Measurements from ENCODE around the gene CDK9.

CDK9 gene

GRCh38 chr9:127742435-127743088 is 43.3 kb upstream of the CDK9 start:
- no peak overlapping the region for H3K9ac ChIP-seq (ENCODE audit: low read length)
- no peak for TF ChIP-seq EZH2phosphoT487 (IDR thresholded peaks at IDR 0.05; ENCODE audit: low read depth)
- TF ChIP-seq, protein P1, sequence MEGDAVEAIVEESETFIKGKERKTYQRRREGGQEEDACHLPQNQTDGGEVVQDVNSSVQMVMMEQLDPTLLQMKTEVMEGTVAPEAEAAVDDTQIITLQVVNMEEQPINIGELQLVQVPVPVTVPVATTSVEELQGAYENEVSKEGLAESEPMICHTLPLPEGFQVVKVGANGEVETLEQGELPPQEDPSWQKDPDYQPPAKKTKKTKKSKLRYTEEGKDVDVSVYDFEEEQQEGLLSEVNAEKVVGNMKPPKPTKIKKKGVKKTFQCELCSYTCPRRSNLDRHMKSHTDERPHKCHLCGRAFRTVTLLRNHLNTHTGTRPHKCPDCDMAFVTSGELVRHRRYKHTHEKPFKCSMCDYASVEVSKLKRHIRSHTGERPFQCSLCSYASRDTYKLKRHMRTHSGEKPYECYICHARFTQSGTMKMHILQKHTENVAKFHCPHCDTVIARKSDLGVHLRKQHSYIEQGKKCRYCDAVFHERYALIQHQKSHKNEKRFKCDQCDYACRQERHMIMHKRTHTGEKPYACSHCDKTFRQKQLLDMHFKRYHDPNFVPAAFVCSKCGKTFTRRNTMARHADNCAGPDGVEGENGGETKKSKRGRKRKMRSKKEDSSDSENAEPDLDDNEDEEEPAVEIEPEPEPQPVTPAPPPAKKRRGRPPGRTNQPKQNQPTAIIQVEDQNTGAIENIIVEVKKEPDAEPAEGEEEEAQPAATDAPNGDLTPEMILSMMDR (IDR thresholded peaks at IDR 0.05; ENCODE audit: low read depth, low read length) = no peak
- no peak overlapping the region for H3K27ac ChIP-seq (ENCODE audit: low read length)
- no peaks in the 10 kb centered on the region for H3K27me3 ChIP-seq (ENCODE audit: low read depth, low read length)
- H3K79me2 ChIP-seq (ENCODE audit: low read length) = no peaks in the 10 kb centered on the region
- peaks cover 45% of the 10 kb centered on the region for H3K36me3 ChIP-seq (replicated peaks; ENCODE audit: low read depth, low read length)
- no peak overlapping the region for H2AFZ ChIP-seq (ENCODE audit: low read depth, low read length)
- no peak overlapping the region for H3K4me3 ChIP-seq (ENCODE audit: low read length)
- no peaks in the 10 kb centered on the region for H4K20me1 ChIP-seq (ENCODE audit: insufficient read depth, low read length)
- no peak overlapping the region for H3K4me2 ChIP-seq (ENCODE audit: low read length)
- H3K9me3 ChIP-seq (ENCODE audit: insufficient read depth, low read length) = no peaks in the 10 kb centered on the region
- no peaks in the 10 kb centered on the region for H3K4me1 ChIP-seq (ENCODE audit: low read length)

DNA sequence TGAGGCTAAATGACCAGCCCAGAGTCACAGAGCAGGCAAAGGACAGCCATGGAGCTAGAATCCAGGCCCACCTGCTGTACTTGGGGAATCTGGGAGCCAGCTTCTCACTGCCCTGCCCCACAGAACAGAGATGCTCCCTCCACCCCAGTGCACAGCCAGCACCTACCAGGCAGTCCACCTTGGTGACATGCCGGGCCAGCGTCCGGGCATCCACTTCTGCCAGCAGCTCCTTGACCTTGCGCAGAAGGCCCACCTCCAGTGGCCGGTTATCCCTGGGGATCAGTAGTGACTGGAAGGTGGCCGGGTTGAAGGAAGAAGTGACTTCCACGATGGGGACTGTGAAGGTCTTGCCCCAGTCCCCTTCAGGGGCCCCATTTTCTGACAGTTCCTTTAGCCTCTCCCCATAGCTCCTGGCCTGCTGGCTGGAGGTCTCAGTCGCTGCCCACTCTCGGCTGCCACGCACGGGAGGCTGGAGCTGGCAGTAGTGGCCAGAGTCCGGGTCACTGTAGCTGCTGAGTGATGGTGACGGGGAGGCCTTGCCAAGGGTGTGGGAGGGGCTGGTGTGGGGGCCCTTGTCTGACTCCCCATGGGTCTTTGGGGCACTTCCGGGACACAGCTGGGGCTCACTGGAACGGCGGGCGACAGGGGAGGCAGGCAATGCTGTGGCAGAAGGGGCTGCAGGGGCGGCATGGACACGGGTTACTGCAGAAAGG is 41.3 kb upstream of the CDK9 start:
- TF ChIP-seq, protein P1 (IDR thresholded peaks at IDR 0.05; ENCODE audit: low read depth, low read length) = no peak
- peaks cover 4% of the 10 kb centered on the region; the same call in 1 of the 2 replicates for H4K20me1 ChIP-seq (ENCODE audit: insufficient read depth, low read length)
- H3K4me2 ChIP-seq (ENCODE audit: low read length) = no peak overlapping the region
- no peak overlapping the region for H2AFZ ChIP-seq (ENCODE audit: low read depth, low read length)
- H3K9ac ChIP-seq (ENCODE audit: low read length) = no peak overlapping the region
- H3K36me3 ChIP-seq (replicated peaks; ENCODE audit: low read depth, low read length) = peaks cover 49% of the 10 kb centered on the region
- no peak overlapping the region for H3K4me3 ChIP-seq (ENCODE audit: low read length)
- H3K4me1 ChIP-seq (ENCODE audit: low read length) = no peaks in the 10 kb centered on the region
- no peaks in the 10 kb centered on the region for H3K79me2 ChIP-seq (ENCODE audit: low read length)
- no peaks in the 10 kb centered on the region for H3K9me3 ChIP-seq (ENCODE audit: insufficient read depth, low read length)
- H3K27ac ChIP-seq (ENCODE audit: low read length) = no peak overlapping the region
- no peaks in the 10 kb centered on the region for H3K27me3 ChIP-seq (ENCODE audit: low read depth, low read length)

GRCh38 chr9:127746959-127747569 is 38.8 kb upstream of the CDK9 start:
- H3K27me3 ChIP-seq (ENCODE audit: low read depth, low read length) = no peaks in the 10 kb centered on the region
- H3K4me2 ChIP-seq (ENCODE audit: low read length) = no peak overlapping the region
- no peaks in the 10 kb centered on the region for H3K9me3 ChIP-seq (ENCODE audit: insufficient read depth, low read length)
- H4K20me1 ChIP-seq (ENCODE audit: insufficient read depth, low read length) = peaks cover 24% of the 10 kb centered on the region
- no peaks in the 10 kb centered on the region for H3K4me1 ChIP-seq (ENCODE audit: low read length)
- no peak overlapping the region for H3K27ac ChIP-seq (ENCODE audit: low read length)
- no peaks in the 10 kb centered on the region for H3K79me2 ChIP-seq (ENCODE audit: low read length)
- no peak overlapping the region for H3K9ac ChIP-seq (ENCODE audit: low read length)
- TF ChIP-seq EZH2phosphoT487 (IDR thresholded peaks at IDR 0.05; ENCODE audit: low read depth) = no peak
- TF ChIP-seq, protein P1 (IDR thresholded peaks at IDR 0.05; ENCODE audit: low read depth, low read length) = no peak
- H3K4me3 ChIP-seq (ENCODE audit: low read length) = no peak overlapping the region
- H3K36me3 ChIP-seq (replicated peaks; ENCODE audit: low read depth, low read length) = peaks cover 52% of the 10 kb centered on the region
- H2AFZ ChIP-seq (ENCODE audit: low read depth, low read length) = no peak overlapping the region

GRCh38 chr9:127749090-127749787 is 36.6 kb upstream of the CDK9 start:
- no peak for TF ChIP-seq EZH2phosphoT487 (IDR thresholded peaks at IDR 0.05; ENCODE audit: low read depth)
- TF ChIP-seq, protein P1 (IDR thresholded peaks at IDR 0.05; ENCODE audit: low read depth, low read length) = no peak

More at GRCh38 chr9:127749090-127749787, 36.6 kb upstream of the CDK9 start:
- no peak overlapping the region for H3K4me3 ChIP-seq (ENCODE audit: low read length)
- peaks cover 41% of the 10 kb centered on the region for H4K20me1 ChIP-seq (ENCODE audit: insufficient read depth, low read length)
- no peak overlapping the region for H3K27ac ChIP-seq (ENCODE audit: low read length)
- no peak overlapping the region for H3K9ac ChIP-seq (ENCODE audit: low read length)
- H2AFZ ChIP-seq (ENCODE audit: low read depth, low read length) = no peak overlapping the region
- no peaks in the 10 kb centered on the region for H3K4me1 ChIP-seq (ENCODE audit: low read length)
- H3K4me2 ChIP-seq (ENCODE audit: low read length) = no peak overlapping the region
- no peaks in the 10 kb centered on the region for H3K9me3 ChIP-seq (ENCODE audit: insufficient read depth, low read length)
- no peaks in the 10 kb centered on the region for H3K79me2 ChIP-seq (ENCODE audit: low read length)
- H3K36me3 ChIP-seq (replicated peaks; ENCODE audit: low read depth, low read length) = peaks cover 41% of the 10 kb centered on the region
- no peaks in the 10 kb centered on the region for H3K27me3 ChIP-seq (ENCODE audit: low read depth, low read length)
